Neuron (in vitro differentiated cells): Measurements from ENCODE around the gene SPP1.
"Not testable (repeated sequence)": the region's sequence is repeated elsewhere in the genome, so short reads cannot be mapped to it uniquely, and the experiment has no call there.

Experiments
- H2AFZ ChIP-seq: one replicate; pipeline ENCODE4 v1.6.1; 2013; ENCODE audit warnings: low read depth, mild to moderate bottlenecking, inconsistent platforms, low read length, moderate library complexity
- H3K27me3 ChIP-seq: one replicate; pipeline ENCODE4 v1.6.1; 2013; ENCODE audit warnings: low read length; ENCODE audit not compliant: insufficient read depth
- H3K36me3 ChIP-seq: one replicate; pipeline ENCODE4 v1.6.1; 2013; ENCODE audit warnings: low read length; ENCODE audit not compliant: insufficient read depth
- H3K4me1 ChIP-seq: one replicate; pipeline ENCODE4 v1.6.1; 2013; ENCODE audit warnings: low read length; ENCODE audit not compliant: insufficient read depth
- H3K4me3 ChIP-seq: 2 replicates; pipeline ENCODE4 v1.5.1; 2013; ENCODE audit warnings: mild to moderate bottlenecking, low read length, moderate library complexity
- H3K9me3 ChIP-seq: one replicate; pipeline ENCODE4 v1.6.1; 2013; ENCODE audit warnings: low read length

Gene SPP1

DNA sequence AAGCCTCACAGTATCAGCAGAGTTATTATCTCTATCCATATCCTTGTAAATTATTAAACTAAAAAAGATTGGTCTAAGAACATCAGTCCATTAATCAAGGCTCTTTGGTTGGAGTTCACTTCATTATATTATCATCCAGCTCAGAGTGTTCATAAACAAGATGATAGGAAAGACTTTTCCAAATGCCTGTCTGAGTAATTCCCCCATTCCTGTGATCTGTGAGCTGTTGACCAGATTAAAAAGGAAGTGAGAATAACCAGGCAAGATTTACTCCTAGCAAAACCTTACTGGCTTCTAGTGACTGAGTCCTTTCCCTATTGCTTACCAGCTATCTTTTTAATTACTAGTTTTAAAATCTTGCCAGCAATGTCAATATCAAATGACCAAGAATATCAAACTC is 46.8 kb downstream of the SPP1 start:
- Histone ChIP-seq H3K9me3 (peaks cover 13% of the 10 kb centered on the region), H3K27me3 (no peaks in the 10 kb centered on the region), H3K4me3 (no peak overlapping the region), H2AFZ (no peak overlapping the region), H3K36me3 (peaks cover 60% of the 10 kb centered on the region), H3K4me1 (no peaks in the 10 kb centered on the region)

DNA sequence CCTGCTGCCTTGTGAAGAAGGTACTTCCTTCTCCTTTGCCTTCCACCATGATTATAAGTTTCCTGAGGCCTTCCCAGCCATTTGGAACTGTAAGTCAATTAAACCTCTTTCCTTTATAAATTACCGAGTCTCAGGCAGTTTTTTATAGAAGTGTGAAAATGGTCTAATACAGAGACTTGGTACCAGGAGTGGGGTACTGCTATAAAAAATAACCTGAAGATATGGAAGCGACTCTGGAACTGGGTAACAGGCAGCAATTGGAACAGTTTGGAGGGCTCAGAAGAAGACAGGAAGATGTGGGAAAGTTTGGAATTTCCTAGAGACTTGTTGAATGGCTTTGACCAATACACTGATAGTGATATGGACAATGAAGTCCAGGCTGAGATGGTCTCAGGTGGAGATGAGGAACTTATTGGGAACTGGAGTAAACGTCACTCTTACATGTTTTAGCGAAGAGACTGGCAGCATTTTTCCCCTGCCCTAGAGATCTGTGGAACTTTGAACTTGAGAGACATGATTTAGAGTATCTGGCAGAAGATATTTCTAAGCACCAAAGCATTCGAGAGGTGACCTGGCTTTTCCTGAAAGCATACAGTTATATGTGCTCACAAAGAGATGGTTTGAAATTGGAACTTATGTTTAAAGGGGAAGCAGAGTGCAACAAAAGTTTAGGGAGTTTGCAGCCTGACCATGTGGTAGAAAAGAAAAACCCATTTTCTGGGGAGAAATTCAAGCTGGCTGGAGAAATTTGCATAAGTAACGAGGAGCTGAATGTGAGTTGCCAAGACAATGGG is 50.6 kb downstream of the SPP1 start:
- peaks cover 13% of the 10 kb centered on the region for H3K9me3 ChIP-seq
- not testable (repeated sequence) for H3K27me3 ChIP-seq, H3K4me3 ChIP-seq, H3K4me1 ChIP-seq, H2AFZ ChIP-seq
- H3K36me3 ChIP-seq: peaks cover 62% of the 10 kb centered on the region

DNA sequence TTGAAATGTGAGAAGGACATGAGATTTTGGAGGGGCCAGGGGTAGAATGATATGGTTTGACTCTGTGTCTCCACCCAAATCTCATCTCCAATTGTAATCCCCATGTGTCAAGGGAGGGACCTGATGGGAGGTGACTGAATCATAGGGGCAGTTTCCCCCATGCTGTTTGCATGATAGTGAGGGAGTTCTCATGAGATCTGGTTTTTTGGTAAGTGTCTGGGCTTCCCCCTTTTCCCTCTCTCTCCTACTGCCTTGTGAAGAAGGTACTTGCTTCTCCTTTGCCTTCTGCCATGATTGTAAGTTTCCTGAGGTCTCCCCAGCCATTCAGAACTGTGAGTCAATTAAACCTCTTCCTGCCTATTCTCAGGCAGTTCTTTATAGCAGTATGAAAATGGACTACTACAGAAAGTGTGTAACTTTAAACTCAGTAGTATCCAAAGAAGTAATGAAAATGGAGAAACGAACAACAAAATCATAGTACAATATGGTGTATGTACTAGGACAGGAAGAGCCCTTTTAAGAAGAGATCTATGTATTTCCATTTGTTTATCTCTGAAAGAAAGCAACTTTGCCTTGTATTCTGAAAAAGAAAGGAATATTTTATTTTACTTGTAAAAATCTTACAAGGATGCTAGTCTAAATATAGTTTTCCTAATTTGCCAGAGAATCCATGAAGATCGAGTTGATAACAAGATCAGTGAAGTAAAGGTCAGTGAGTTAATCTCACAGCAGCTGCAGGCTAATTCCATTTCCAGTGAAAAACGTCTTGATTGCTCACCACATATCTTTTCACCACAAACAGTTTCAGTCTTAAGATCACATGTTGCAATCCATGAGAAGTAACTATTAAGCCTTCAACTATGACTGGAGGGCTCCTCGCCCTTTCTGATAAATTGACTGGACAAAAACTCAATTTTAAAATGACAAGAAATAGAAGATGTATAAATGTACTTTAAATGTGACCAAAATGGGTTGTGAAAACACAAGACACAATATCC is 52.4 kb downstream of the SPP1 start:
- H3K36me3 ChIP-seq: peaks cover 54% of the 10 kb centered on the region
- H3K9me3 ChIP-seq: peaks cover 13% of the 10 kb centered on the region
- no peak overlapping the region for H3K4me3 ChIP-seq
- no peaks in the 10 kb centered on the region for H3K4me1 ChIP-seq
- H2AFZ ChIP-seq: no peak overlapping the region
- no peaks in the 10 kb centered on the region for H3K27me3 ChIP-seq

DNA sequence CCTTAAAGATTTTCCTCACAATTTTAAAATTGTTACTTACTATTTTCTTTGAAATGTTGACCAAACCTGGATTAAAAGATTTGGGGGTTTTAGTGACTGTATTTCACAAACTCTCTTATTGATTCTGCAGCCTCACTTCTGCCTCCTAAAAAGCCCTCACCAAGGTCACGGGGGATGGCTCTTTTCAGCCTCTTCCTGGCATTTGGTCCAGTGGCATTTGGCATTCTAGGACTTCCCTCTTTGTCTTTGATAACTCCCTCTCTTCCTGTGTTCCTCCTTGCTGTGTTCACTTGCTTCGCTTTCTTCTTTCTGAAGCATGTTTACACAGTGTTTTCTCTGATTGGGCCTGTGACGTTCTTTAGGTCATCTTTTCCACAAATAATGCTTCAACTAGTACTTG is 53.4 kb downstream of the SPP1 start:
- Histone ChIP-seq H3K27me3 (no peaks in the 10 kb centered on the region), H3K36me3 (peaks cover 46% of the 10 kb centered on the region), H3K4me1 (no peaks in the 10 kb centered on the region), H3K4me3 (no peak overlapping the region), H2AFZ (no peak overlapping the region), H3K9me3 (peaks cover 13% of the 10 kb centered on the region)

DNA sequence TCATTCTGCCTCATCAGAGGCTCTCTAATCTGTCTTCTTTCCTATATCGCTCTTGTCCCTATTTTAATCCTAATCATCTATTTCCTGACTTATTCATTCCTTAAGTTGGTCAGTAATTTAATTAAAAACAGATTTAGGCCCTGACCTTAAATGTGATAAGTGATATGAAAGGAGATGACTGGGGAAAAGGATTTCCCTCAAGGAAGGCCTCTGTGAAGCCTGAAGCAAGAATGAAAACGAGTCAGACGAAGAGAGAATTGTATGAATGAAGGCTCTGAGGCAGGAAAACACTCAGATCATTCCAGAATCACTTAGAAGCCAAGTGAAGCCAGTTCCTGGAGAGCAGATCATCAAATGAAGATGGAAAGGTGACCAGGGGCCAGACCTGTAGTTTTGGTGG is 54.0 kb downstream of the SPP1 start:
- Histone ChIP-seq H3K4me1 (no peaks in the 10 kb centered on the region), H3K4me3 (no peak overlapping the region), H3K9me3 (peaks cover 13% of the 10 kb centered on the region), H2AFZ (no peak overlapping the region), H3K27me3 (no peaks in the 10 kb centered on the region), H3K36me3 (peaks cover 45% of the 10 kb centered on the region)

DNA sequence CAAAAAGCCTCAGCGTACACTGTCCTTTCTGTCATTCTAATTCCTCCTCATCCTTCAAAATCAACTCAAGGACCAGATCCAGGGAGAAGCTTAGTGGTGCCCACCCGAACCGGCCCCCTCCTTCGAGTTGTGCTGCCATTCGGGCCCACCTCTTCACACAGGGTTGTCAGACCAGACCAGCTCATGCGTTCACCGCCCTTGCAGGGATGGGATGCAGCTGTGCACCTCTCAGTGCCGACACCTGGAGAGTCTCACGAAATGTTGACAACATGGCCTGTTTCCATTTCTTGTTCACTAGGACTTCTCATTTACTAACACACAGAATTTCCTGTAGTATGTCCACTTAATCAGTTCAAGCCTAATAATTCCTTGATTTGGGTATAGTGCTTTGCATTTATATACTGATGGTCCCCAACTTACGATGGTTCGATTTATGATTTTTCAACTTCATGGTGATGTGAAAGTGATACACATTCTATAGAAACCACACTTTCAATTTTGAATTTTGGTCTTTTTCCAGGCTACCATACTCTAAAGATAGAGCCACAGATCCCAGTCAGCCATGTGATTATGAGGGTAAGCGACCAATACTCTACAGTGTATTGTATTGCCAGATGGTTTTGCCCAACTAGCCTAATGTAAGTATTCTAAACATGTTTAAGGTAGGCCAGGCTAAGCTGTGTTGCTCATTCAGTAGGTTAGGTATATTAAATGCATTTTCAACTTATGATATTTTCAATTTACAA is 55.2 kb downstream of the SPP1 start:
- Histone ChIP-seq H3K9me3 (peaks cover 7% of the 10 kb centered on the region), H3K27me3 (no peaks in the 10 kb centered on the region), H3K36me3 (peaks cover 52% of the 10 kb centered on the region), H3K4me3 (no peak overlapping the region), H2AFZ (no peak overlapping the region), H3K4me1 (no peaks in the 10 kb centered on the region)
